Measurements from ENCODE around the gene RNF169.

GRCh38 chr11:74769055-74769707 is 20.5 kb downstream of the RNF169 start:
- no peak for TF ChIP-seq CTCF (IDR thresholded peaks at IDR 0.05)
- no peak for TF ChIP-seq POLR2A (IDR thresholded peaks at IDR 0.05)
- no peak for TF ChIP-seq EP300 (IDR thresholded peaks at IDR 0.05)
- no peak for TF ChIP-seq POLR2AphosphoS5 (IDR thresholded peaks at IDR 0.05)
